ENCODE data around the gene SERPINA1. TPM values are rescaled to one million over a fixed set of nuclear protein-coding genes. Genes with fewer than 3 reads are reported as not detected.

The SERPINA1 gene
- total RNA-seq, 1 experiment from 2014 or later, result not detected

GRCh38 chr14:94367347-94368242 is 20.8 kb downstream of the SERPINA1 start:
- Histone ChIP-seq H3K9me3 (ENCODE audit: control insufficient read depth, low read depth, low read length) (no peaks in the 10 kb centered on the region), H4K5ac (ENCODE audit: insufficient read length, low read depth, low read length) (no peak overlapping the region), H3K9ac (ENCODE audit: extremely low read depth, insufficient read length, low read length) (no peak overlapping the region), H3K27me3 (ENCODE audit: insufficient read depth, low read length) (no peaks in the 10 kb centered on the region; the same call in 1 of the 2 replicates), H2BK12ac (ENCODE audit: insufficient read length, low read depth, low read length) (no peak overlapping the region), H3K79me1 (ENCODE audit: insufficient read depth, low read depth, low read length, poor library complexity, severe bottlenecking) (no peaks in the 10 kb centered on the region), H3K56ac (ENCODE audit: insufficient read length, low read depth, low read length) (no peak overlapping the region), H2AFZ (ENCODE audit: low read length) (no peak overlapping the region), H3K18ac (ENCODE audit: insufficient read length, low read depth, low read length) (no peak overlapping the region), H3K79me2 (ENCODE audit: insufficient read depth, low read length) (no peaks in the 10 kb centered on the region), H2AK5ac (ENCODE audit: insufficient read length, low read length) (no peak overlapping the region), H4K8ac (replicated peaks; ENCODE audit: insufficient read length, low read depth, low read length) (no peak overlapping the region), H2BK5ac (ENCODE audit: insufficient read length, low read length) (no peak overlapping the region), H2BK15ac (ENCODE audit: low read depth, low read length) (no peak overlapping the region), H3K4ac (ENCODE audit: low read depth, low read length) (no peak overlapping the region), H4K91ac (ENCODE audit: insufficient read length, low read depth, low read length) (no peak overlapping the region), H4K20me1 (ENCODE audit: control insufficient read depth, insufficient read depth, insufficient read length) (no peaks in the 10 kb centered on the region), H3K23ac (ENCODE audit: insufficient read length, low read depth, low read length) (no peak overlapping the region), H3K27ac (ENCODE audit: insufficient read length, low read depth, low read length) (no peak overlapping the region), H3K4me2 (ENCODE audit: insufficient read depth, insufficient read length, low read length) (no peak overlapping the region), H2BK20ac (ENCODE audit: low read depth, low read length, poor library complexity, severe bottlenecking) (no peak overlapping the region), H3K23me2 (ENCODE audit: insufficient read length, low read depth, low read length, poor library complexity, severe bottlenecking) (no peaks in the 10 kb centered on the region), H3K4me1 (ENCODE audit: insufficient read depth, low read length) (no peaks in the 10 kb centered on the region), H3K14ac (ENCODE audit: insufficient read depth, low read length) (no peak overlapping the region; the same call in 1 of the 2 replicates), H2BK120ac (ENCODE audit: low read depth, low read length, poor library complexity, severe bottlenecking) (no peak overlapping the region), H3T11ph (ENCODE audit: low read length) (no peak overlapping the region)
- no peaks in the 10 kb centered on the region; the same call in 1 of the 2 replicates for H3K27me3 Mint-ChIP-seq (ENCODE audit: low read depth)
- H3K27ac Mint-ChIP-seq, result no peak overlapping the region
- H3K36me3 Mint-ChIP-seq (ENCODE audit: insufficient read depth in 1 of 3, low read depth in 3 of 3), result no peaks in the 10 kb centered on the region
- H3K4me1 Mint-ChIP-seq, result peaks cover 13 to 20% of the 10 kb centered on the region in 2 experiments
- H3K9me3 Mint-ChIP-seq, result no peaks in the 10 kb centered on the region
- no peak for TF ChIP-seq CTCF (conservative IDR thresholded peaks at IDR 0.05)
- no peak for DNase-seq
- WGBS (ENCODE audit: extremely low coverage, insufficient read length, low lambda C conversion rate), result no CpG with 5 or more reads among the region's 12 CpGs
- H3K4me3 Mint-ChIP-seq, result no peak overlapping the region; a peak in 1 of 5 replicates

Data from H9 (cell line).